Skin of body (tissue), 2 donors: ENCODE measurements around the gene ANKRD60. TPM values are rescaled to one million over a fixed set of nuclear protein-coding genes. Genes with fewer than 3 reads are reported as not detected.

Source experiments
- DNase-seq: peaks from one replicate; lab custom pipeline; 2025; lab: John Stamatoyannopoulos, UW
- total RNA-seq: library from RNA; depleted of rRNA; stranded (reverse); fragments of >200 nt; gene quantifications from one replicate; pipeline ENCODE4 v1.2.3, GENCODE V29; 2014

ANKRD60 gene
- total RNA-seq, 1 donor from 2014 or later = not detected

DNA sequence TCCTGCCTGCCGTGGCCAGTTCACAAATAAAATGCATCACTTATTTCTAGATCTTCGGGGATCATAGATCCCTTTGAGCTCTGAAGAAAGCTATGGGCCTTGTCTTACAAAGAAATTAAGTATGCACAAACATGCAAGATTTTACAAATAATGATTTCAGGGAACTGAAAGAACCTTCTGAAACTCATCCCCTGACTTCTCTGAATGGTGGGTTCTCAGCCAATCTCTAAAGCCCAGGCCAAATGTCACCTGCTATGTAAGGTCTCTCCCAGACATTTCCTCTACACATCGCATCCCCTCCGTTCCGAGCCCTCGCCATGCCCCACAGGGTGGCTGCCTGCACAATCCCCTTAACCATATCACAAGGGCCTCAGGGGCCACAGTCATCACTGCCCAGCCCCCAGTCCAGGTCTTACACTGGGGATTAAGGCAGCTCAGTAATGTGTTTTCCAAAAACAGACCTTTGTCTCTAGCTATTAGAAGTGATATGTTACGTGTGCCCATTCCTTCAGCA is 16.1 kb upstream of the ANKRD60 start:
- no peak for DNase-seq

DNA sequence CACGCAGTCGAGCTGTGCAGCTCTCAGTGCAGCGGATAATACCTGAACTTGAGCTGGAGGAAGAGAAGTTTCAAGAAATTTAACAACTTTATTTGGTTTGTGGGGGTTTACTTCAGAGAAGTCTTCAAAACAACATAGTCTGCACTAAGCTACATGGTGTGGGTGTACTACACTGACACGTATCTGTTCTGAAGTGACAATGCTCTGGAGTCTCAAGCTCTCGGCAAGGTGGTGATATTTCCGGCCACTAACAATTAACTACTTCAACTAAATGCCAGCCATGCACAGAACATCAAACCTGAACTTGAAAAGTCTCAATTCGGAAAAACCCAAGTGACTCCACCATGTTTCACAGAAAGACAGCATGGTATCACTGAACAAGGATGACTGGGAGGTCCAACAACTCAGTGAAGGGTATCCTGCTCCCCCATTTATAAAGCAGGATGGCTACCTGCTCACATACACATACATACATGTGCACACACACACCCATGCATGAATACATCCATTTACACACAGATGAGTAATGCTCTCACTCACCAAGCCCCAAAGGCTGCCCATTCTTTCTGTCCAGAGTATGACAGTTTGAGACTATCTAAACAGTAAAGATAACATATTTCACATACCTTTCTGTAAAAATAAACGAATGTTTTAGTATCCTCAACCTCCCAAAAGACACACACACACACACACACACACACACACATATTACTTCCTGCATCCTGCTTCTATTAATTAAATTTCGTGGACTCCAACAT is 15.4 kb upstream of the ANKRD60 start:
- DNase-seq = no peak

DNA sequence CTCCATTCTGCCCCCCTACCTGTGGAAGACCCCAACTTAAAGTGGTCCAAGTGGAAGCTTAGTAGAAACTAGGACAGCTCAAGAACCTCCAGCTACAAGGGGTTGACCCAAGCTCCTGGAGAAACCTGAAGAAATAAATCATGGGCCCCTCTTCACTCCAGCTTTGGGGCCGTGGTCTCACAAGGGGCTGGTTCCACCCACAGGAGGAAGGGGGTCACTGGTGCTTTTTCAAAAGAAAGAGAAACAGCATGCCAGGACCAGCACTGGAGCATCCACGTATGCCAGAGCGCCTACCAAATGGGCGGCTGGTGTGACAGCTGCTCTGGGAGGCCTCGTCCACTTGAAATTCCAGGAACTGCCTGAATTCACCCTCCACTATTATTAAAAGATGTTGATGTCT is 14.4 kb upstream of the ANKRD60 start:
- no peak for DNase-seq

DNA sequence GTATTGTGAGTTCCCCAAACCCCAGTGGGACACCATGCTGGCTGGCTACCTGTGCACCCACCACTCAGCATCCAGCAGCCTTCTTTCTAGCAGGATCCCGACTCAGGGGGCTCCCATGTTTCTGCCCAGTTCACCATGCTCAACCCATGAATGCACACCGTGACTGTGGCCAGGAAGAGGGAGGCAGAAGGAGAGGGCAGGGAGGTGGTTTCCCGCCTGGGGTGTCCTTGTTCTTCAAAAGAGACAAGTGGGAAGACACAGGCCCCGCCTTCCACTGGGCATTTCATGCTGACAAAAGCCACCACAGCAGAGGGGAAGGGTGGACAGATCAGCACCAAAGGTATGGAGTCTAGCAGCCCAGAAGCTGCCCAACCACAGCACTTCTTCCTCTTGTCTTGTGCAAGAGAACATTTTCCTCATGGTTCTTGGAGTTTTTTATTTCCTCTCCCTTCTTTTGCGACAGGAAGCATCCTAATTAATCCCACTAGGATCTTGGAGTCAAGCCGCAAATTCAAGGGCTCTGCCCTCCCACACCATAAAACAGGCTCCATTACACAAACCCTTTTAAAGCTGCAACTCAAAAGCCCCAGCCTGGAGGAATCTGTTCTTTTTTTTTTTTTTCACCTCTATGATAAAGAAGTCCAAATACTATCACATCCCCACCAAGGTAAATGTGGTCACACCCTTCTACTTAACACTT is 13.5 kb upstream of the ANKRD60 start:
- DNase-seq = no peak

DNA sequence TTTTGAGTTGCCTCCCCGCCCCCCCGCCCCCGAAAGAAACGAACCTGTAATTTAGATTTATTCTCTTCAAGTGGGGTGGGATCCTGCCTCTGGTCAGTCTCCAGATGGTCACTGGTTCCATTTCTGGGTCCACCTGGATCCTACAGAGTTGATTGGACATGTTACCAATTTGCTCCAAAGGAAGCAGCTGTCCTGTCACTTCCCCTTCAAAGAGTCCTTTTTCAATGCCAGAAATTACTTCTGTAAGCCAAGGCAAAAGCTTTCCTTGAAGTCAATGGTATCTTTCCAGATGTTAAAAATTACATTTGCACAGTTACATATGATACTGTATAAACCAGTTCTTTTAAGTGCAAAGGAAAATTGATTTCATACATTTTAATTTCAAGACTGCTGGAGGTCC is 12.0 kb upstream of the ANKRD60 start:
- DNase-seq = no peak

DNA sequence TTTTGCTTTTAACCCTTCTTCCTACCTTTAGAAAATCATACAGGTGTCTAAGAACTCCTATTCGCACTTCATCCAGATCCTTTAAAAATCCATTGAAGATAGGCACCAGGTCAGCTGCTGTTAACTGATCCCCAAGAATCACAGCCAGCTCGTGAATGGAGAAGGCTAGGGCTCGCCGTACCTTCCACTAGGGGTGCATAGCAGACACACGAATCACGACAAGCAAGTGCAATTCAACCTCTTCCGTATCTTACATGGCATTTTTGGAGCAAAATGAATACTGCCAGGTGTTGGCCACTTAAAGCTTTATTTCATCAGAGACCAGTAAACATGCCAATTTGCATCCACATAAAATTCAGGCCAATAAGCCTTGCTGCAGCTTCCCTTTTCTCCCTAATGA is 10.8 kb upstream of the ANKRD60 start:
- no peak for DNase-seq

DNA sequence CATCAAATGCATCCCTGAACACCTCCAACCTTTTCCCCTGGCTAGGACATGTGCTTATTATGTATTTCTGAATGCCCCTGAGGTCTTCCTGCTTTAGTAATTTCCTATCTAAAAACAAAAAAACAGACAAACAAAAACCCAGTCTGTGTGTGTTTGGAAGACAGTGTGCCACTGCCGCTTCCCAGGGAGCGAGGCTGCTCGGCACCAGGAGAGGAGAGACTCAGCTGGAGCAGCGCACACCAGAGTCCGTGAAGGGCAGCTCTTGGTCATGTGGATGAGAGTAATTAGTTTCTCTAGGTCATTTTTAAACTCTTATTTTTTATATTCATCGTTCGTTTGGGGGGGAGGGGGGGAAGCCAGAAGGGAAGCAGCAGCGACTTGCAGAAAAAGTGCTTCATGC is 10.0 kb upstream of the ANKRD60 start:
- DNase-seq = no peak

DNA sequence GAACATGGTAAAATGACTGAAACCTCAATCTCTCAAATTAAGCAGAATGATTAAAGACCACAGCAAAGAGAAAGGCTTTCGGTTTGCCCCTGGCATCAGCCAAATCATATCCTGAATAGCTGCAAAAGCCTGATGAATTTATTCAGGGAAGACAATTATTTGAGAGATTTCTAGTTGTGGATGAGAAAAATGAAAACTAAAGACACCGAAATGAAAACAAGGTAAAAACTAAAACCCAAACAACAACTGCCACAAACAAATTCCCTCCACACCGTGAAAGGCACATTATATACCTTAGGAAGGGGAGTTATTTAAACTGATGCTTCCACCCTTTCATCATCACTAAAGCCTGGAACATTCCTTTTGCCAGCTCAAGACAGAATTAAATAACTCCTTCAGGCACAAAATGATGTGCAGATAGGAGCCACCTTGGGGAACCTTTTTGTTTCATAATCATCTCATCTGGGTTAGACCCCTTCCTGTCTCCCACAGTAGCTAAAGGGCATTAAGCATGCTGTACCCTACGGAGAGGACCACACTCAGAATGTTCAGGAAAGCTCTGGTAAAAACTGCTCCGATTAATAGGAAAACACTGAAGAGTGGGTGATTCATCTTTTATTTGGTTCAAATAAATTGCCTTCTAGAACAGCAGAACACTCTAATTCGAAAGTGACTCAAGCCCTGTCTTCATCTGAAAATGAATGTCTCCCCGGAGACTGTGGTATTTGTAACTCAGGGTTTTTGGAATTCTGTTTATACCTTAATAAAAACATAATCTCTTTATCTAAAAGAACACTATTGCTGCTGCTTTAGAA is 9.1 kb upstream of the ANKRD60 start:
- DNase-seq = peak; percentile 33

DNA sequence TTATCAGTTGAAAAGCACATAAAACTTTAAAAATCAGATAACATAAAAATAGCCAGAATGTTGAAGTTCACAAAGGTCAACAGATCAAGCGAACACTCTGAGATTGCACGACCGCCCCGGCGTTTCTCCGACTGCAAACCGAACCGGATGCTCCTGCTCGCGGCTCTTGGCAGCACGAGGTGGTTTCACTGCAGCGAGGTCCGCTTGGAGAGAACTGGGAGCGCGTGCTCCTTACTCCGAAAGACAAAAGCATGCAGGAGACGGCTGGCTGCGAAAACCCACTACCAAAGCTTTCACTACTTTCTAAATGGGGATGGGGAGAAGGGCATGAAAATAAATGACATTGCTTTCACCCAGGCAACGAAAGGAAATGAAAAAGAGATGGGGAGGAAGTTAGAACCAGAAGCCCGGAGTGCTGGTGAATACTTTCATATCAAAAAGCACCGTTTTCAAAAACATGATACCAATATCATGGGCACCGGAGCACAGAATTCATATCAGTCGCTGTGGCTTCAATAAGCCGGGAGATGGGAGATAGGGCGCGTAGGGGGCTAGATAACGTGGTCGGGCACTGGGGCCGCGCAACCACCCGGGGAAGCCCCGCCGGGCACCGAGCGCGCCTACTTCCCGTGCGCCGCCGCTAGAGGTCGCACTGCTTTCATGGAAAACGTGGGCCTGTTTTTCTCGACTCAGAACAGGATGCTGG is 8.3 kb upstream of the ANKRD60 start:
- peak; percentile 55 for DNase-seq

DNA sequence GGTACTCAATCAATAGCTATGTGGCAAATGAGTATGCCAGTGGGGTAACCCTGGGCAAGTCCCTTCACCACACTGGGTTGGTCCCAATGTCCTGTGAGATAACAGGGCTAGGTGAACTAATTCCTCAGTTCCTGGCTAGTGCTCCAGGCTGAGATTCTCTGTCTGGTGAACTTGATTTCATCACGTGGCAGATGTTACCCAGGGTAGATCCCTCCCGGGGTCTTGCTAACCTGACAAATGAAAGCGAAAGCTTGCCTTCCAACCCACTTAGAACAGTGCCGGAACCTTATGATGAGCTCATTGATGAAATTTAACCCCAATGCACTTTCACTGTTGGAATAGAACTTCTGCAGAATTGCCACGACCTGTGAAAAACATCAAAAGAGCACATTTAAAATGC is 6.6 kb upstream of the ANKRD60 start:
- DNase-seq = no peak

DNA sequence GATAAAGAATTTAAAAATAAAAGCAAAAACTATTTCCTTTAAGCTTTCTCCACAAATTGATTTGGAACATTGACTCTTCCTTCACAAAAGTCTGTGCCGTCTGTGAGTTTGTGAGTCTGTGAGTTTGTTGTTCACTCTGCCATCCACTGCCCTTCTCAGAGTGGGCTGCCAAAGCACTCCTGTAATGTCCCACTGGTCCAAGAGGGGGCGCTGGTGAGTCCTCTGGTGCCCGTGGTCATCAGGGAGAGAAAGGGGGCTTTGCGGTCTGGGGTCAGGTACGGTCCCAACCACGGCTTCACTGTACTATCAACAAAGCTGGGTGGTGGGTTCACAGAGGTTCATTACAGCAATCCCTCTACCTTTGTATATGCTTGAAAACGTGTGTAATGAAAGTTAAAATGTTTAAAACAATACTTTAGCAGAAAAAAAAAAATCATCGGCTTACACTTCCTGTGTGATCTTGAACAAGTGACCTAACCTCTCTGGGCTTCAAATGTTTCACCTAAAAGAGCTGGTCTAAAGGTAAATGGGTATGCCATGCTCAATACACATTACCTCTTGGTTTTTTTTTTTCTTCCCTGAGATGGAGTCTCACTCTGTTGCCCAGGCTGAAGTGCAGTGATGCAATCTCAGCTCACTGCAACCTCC is 5.6 kb upstream of the ANKRD60 start:
- no peak for DNase-seq

DNA sequence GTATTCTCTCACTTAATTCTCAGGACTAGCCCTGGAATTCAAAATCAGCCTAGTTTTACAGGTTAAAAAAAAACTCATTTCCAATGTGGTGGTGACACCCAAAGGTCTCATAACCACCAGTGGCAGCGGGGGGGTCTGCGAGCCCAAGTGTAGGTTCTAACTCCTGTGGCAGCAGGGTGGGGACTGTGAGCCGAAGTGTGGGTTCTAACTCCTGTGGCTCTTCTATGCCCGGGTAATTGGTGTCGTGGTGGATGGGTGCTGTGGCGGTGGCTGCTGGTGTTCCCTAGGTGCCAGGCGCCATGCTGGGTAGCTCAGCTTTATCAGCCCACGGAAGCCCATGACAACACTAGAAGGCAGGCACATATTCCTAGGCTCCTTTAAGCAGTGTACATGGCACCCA is 4.9 kb upstream of the ANKRD60 start:
- no peak for DNase-seq

DNA sequence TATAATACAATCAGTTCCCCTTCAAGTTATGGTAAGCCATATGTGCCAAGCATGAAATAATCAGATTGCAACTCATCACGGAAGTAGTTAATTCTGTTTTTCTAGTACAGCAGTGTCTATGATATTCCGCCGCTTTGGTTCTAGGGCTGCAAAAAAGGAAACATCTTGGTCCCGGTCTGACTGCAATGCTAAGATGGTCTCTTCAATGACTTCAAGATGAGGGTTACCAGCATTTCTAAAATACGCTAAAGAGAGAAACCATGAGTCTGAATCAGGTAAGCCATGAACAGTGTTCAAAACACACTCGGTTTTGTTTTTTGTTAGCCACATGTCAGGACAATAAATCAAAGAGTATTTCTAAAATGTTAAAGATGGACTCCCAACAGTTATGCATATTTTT is 3.2 kb upstream of the ANKRD60 start:
- DNase-seq = no peak

DNA sequence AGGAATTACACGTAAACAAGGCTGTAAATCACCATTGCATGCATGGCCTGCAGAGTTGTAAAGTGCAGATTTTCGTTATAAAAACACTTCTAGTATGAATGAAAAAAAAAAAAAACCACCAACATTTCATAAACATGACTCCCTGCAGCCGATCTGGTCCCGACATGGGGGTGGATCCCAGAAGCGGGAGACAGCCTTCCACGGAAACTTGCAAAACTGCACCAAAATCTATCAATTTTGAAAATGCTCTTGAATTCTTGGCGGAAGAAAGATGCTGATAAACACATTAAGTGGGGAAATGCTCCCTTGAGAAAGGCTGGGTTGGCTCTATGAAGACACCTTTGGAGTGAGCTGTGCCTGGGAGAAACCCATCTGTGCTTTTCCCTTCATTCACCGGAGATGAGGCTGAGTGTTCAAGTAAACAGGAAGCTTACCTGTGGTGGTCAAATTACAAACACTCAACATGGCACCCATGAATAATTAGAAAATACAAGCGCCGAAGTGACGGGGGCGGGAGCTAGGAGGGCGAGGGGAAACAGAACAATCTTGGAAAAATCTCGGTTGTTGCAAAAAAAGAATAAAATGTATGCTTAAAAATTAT is 845 bp upstream of the ANKRD60 start:
- peak; percentile 18 for DNase-seq

DNA sequence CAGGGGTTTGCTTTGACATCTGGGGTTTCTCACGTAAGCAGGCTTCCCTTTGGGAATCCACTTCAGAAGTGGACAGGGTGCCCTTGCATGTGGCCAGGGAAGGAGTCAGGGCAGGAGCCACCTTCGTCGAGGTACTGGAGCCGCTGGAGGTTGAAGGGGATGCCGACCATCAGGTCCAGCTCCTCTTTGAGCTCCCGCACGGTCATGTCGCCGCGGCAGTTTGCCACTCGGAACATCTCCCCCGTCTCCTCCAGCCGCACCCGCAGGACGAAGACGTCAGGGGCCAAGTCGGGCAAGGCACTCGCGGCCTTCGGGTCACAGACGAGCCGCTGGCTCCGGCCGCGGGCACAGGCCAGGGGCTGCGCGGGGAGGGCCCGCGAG is 360 bp downstream of the ANKRD60 start:
- no peak for DNase-seq

DNA sequence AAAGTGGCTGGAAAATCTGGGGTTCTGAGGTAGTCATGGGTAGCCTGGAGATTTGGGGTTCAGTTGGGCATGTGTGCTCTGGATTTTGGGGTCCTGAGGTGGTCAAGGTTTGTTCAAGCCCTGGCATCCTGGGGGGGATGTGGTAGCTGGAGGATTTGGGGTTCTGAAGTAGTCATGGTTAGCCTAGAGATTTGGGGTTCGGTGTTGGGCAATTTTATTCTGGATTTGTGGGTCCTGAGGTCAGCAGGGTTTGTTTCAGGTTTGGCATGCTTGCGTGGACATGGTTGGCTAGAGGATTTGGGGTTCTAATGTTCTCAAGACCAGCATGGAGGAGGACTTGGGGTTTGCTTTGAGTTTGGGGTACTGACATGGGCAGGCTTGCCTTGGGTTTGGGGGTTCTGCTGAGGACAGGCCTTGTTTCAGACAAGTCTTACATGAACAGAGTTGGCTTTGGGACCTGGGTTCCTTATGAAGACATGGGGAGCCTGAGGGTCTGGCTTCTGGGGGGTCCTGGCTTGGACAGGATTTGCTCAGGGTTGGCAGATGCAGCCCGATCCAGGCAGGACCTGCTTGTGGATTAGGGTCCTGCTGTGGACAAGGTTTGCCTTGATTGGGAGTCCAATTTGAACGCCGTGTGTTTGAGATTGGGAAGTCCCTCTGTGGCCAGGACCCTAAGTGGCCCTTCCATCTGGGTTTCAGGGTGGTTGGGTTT is 906 bp downstream of the ANKRD60 start:
- DNase-seq = no peak

DNA sequence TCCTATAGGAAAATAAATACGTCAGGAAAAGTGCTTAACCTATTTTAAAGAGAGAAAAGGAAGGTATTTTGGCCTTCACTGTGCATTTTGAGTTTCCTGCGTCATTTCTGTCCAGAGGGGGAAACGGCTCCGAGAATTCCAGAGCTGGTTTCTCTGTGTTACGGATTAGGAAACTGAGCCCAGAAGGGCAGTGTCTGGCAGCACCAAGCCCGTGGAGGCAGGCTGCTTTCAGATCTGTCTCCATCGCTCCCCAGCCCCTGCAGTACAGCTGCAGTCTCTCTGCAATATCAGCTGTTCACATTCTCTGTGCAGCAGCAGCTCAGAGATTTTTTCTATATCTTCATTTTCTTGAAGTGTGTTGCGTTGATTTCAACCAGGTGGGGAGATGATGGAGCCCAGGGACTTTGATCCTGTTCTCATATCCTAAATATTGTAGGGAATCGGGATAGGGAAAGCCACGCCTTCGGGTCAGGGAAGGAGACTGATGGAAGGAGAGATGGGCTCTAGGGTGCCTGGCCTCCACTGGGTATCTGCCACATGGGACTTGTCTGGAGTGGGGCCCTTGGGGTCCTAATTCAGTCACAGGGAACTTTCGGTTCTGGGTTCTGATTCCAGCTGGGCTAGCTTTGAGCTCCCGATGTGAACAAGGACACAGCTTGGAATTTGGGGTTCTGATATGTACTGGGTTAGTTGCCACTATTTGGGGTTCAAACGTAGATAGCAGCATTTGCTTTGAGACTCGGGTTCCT is 2.8 kb downstream of the ANKRD60 start:
- DNase-seq = no peak

DNA sequence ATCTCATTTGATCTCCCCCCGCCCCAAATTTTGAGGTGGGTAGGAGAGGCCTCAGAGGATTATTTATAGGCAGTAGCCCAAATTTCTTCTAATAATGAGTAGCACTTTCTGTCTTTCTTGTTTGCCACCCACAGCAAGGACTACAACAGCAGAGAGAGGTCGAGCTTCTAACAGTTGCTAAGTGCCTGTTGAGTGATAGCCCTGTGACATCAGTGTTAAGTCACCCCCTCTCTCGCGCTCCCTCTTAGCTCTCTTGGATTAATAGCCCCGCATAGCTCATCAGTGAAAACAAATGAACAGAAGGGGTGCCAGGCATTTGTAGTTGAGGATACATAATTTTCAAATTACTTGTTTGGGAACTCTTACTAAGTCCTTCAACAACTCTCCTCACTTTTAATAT is 3.5 kb downstream of the ANKRD60 start:
- DNase-seq = no peak

DNA sequence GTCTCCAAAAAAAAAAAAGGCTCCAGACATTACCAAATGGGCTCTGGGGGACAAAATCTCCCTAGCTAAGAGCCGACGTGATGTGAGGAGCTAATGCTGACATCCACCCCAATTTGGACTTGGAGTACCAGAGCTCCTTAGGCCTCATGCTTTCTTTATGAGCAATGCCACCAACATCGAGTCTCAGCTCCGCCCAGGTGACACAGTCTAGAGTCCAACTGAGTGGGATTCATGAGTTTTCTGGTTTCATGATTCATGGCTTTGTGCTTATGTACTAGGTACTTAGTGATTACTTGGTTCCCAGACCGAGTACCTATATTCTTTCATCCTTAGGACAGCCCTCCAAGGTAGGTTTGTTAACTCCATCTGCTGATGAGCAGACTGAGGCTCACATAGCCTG is 4.4 kb downstream of the ANKRD60 start:
- DNase-seq = no peak
